ENCODE results near the gene NKX2-1. TPM values are rescaled to one million over a fixed set of nuclear protein-coding genes. Genes with fewer than 3 reads are reported as not detected.

NKX2-1 gene
- total and polyA plus RNA-seq, 9 donors: 0.18 TPM; not detected in 8

DNA sequence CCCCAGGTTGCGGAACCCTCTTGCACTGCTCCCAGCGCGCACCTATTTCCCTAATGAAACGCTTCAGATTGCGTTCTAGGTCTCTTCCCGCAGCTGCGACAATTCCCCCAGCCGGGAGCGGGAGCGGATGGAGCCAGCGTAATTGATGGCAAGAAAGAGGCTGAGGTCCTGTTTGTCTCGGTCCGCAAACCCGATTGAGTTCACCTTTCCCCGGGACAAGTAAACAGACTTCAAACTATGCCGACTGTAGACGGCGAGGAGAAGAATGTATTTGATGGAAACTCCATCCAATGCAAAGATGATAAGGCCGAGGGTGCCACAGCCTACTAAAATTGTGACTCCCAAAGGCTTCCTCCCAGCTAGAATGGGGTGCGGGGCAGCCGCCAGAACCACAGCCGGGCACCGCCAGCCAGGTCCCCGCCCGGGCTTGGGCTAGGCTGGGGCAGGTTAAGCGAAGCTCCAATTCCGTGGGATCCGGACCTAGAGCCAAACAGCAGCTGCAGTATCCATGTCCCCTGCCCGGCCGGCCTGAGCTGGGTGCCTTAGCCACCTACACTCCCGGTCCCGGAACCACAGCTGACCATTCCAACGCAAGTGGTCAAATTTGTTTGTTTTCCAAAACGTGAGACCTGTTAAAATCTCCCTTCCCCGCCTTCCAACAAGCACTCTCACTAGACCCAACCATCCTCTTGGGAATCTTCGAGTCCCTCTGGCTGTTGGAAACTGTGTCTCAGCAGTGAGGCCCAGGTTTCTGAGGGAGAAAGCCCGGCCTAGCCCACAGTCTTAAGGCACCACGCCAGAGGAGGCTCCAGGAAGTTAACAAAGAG lies 5.5 kb downstream of the NKX2-1 start:
- no peak for DNase-seq
- WGBS, 3 donors: 1 to 2% (median 2%) methylated on average over 38 of the region's 38 CpGs
- Histone ChIP-seq H3K9me3 (no peaks in the 10 kb centered on the region), H3K4me1 (ENCODE audit: insufficient read depth) (peaks cover 5% of the 10 kb centered on the region), H3K27me3 (peaks cover 3% of the 10 kb centered on the region), H3K27ac (no peak overlapping the region), H3K36me3 (no peaks in the 10 kb centered on the region), H3K4me3 (no peak overlapping the region)
- intact Hi-C loops (cut with DNase I): no loop called here
- TF ChIP-seq, protein P1, sequence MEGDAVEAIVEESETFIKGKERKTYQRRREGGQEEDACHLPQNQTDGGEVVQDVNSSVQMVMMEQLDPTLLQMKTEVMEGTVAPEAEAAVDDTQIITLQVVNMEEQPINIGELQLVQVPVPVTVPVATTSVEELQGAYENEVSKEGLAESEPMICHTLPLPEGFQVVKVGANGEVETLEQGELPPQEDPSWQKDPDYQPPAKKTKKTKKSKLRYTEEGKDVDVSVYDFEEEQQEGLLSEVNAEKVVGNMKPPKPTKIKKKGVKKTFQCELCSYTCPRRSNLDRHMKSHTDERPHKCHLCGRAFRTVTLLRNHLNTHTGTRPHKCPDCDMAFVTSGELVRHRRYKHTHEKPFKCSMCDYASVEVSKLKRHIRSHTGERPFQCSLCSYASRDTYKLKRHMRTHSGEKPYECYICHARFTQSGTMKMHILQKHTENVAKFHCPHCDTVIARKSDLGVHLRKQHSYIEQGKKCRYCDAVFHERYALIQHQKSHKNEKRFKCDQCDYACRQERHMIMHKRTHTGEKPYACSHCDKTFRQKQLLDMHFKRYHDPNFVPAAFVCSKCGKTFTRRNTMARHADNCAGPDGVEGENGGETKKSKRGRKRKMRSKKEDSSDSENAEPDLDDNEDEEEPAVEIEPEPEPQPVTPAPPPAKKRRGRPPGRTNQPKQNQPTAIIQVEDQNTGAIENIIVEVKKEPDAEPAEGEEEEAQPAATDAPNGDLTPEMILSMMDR (IDR thresholded peaks at IDR 0.05): no peak
- no peak for TF ChIP-seq EP300 (IDR thresholded peaks at IDR 0.05)
- TF ChIP-seq POLR2A (IDR thresholded peaks at IDR 0.05): no peak

DNA sequence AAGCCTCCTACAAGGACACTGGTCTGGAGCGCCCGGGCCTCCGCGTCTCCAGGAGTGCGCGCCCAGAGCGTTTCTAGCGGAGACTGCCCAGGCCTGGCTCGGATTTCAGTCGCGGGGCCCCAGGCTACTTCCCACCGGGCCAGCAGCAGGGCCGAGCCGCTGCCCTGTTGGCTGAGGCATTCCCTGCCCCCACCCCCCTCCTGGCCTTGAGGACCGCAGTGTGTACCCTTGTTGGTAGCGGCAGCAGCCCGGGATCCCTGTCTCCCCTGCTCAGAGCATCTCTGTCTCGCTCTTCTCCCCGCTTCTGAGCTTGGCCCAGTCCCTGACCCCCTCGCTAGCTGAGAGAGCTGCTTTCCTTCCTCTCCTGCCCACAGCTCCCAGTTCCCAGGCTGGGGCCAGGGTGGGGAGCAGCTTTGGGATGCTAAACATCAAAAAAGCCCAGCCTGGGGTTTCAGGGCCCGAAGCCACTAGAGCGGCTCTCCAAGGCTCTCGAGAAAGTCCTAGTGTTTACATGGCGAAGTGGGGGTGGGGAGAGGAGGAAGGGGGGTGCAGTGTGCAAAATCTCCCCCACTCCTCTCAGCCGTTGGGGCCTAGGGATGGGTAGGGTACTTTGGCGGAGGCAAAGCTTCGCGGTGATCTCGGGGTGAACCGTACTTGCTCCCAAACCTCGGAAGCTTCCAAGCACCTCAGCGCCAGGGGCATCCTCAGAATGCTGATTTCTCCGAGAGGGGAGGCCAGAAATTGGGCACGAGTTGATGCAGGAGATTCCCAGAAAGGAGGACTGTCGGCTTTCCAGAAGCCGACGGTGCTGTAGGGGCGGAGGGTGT lies 6.4 kb downstream of the NKX2-1 start:
- no peak for TF ChIP-seq POLR2A (IDR thresholded peaks at IDR 0.05)
- no peak for TF ChIP-seq EP300 (IDR thresholded peaks at IDR 0.05)
- TF ChIP-seq, protein P1 (IDR thresholded peaks at IDR 0.05): no peak
- DNase-seq: no peak
- H3K27me3 ChIP-seq: peaks cover 2% of the 10 kb centered on the region
- H3K27ac ChIP-seq: no peak overlapping the region
- H3K4me3 ChIP-seq: no peak overlapping the region
- H3K36me3 ChIP-seq: no peaks in the 10 kb centered on the region
- peaks cover under 1% of the 10 kb centered on the region for H3K4me1 ChIP-seq (ENCODE audit: insufficient read depth)
- intact Hi-C loops (cut with DNase I): no loop called here
- WGBS, 3 donors: 0 to 2% (median 1%) methylated on average over 36 to 38 of the region's 38 CpGs
- H3K9me3 ChIP-seq: no peaks in the 10 kb centered on the region

DNA sequence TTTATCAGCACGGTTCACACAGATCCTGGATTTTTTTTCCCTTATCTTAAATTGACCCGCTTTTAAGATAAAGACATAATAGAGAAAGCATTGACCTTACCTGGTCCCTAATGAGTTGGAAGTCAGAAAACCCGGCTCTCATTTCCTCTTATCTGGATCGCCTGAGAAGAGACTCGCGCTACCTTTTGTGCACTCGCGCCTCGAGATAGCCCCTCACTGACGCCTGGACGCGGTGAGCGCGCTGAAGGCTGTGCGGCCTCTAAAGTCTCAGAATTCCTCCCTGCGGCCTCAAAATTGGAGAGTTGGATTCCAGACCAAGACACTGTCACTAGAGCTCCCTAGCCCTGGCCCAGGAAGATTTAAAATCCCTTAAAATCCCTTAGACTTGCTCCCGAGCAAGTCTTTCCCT lies 7.0 kb downstream of the NKX2-1 start:
- 1 to 3% (median 3%) methylated on average over 17 of the region's 17 CpGs for WGBS, 3 donors
- Histone ChIP-seq H3K4me3 (no peak overlapping the region), H3K36me3 (no peaks in the 10 kb centered on the region), H3K4me1 (ENCODE audit: insufficient read depth) (no peaks in the 10 kb centered on the region), H3K27ac (no peak overlapping the region), H3K27me3 (no peaks in the 10 kb centered on the region), H3K9me3 (no peaks in the 10 kb centered on the region)
- intact Hi-C loops (cut with DNase I): no loop called here
- no peak for TF ChIP-seq EP300 (IDR thresholded peaks at IDR 0.05)
- TF ChIP-seq, protein P1 (IDR thresholded peaks at IDR 0.05): no peak
- no peak for TF ChIP-seq POLR2A (IDR thresholded peaks at IDR 0.05)
- no peak for DNase-seq

DNA sequence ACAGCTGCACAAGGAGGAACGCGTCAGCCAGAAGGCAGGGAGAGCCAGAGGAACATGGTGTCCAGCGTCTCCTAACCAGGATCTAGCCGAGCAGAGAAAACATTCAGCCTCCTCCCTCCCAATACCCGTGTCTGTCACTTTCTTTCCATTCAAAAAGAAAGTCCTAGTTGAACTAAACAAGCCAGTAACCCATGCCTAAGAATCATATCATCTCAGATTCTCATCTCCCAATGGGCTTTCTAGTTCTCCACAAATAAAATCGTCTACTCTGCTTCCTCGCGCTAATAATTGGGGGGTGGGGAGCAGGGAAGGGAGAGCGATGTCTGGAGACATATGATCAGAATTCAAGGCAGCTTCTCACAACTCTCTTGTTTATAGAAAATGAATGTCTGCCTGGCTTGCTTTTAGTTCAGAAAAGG lies 7.4 kb downstream of the NKX2-1 start:
- no peaks in the 10 kb centered on the region for H3K27me3 ChIP-seq
- no peak for DNase-seq
- H3K36me3 ChIP-seq: no peaks in the 10 kb centered on the region
- intact Hi-C loops (cut with DNase I): no loop called here
- WGBS, 3 donors: 2 to 3% (median 2%) methylated on average over 9 of the region's 9 CpGs
- TF ChIP-seq, protein P1 (IDR thresholded peaks at IDR 0.05): no peak
- TF ChIP-seq EP300 (IDR thresholded peaks at IDR 0.05) (no peak), POLR2A (IDR thresholded peaks at IDR 0.05) (no peak)
- no peaks in the 10 kb centered on the region for H3K4me1 ChIP-seq (ENCODE audit: insufficient read depth)
- H3K27ac ChIP-seq: no peak overlapping the region
- H3K4me3 ChIP-seq: no peak overlapping the region
- peaks cover 0 to 2% of the 10 kb centered on the region in 2 donors for H3K9me3 ChIP-seq
